ENCODE measurements around the gene EXT2.

EXT2 gene

DNA sequence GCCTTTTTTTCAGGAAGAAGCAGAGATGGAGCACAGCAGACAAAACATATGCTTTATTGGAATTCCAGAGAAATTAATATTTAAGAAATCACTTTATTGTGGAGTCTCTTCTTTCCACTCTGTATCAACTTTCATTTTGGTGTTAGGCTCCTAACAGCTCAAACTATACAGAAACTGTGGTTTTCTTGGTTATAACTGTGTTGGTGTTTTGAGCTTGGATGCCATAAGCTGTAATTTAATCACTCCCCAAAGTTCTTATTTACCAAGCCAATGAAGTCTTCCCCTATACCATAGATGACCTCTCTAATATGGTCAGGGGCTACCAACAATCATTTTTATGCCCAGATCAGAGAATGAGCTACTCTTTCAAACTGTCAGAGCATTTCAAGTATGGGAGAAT lies 90.0 kb downstream of the EXT2 start:
- no peak overlapping the region for H2BK12ac ChIP-seq (ENCODE audit: low read length in 2 of 2)

DNA sequence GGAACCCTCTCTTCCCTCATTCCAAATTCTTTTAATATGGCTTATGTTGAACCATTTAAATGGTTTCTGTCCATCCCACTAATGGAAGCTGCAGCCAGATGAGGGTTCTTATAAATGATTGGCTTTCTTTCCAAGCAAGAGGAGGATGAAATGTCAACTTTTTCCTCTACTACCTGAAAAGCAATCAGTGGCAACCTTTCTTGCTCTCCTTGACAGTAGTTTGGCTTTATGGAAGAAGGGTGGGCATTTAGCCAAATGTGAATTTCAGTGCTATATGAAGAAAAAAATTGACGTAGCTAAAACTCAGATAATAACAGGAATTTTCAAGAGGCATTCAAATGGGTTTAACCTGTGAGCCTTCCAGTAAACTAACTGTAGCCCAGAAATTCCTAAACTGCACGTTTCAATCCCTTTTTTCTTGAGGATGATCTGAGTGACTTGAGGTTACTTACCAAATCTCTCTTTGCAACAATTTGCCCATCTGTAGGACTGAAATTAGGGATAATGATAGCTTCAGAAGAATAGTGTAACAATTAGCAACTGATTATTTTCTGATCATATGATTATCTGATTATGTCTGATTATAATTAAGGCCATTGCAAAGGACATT lies 90.9 kb downstream of the EXT2 start:
- Histone ChIP-seq H4K8ac (ENCODE audit: low read length) (no peak overlapping the region), H3K27ac (ENCODE audit: low read length, poor library complexity, severe bottlenecking) (no peak overlapping the region)

More for the DNA sequence above, 90.0 kb downstream of the EXT2 start:
- no peak for DNase-seq
- H4K91ac ChIP-seq (ENCODE audit: low read length): no peak overlapping the region
- peaks cover 6% of the 10 kb centered on the region for H3K79me1 ChIP-seq (replicated peaks; ENCODE audit: low read length, poor library complexity, severe bottlenecking)
- H3K36me3 ChIP-seq (ENCODE audit: control insufficient read depth in 1 of 2, insufficient read depth in 2 of 2, low read depth in 1 of 2, low read length in 2 of 2): peaks cover 0 to 24% of the 10 kb centered on the region in 2 experiments
- no peak overlapping the region for H2BK120ac ChIP-seq (ENCODE audit: low read depth, low read length)
- H3K9me3 ChIP-seq (ENCODE audit: control insufficient read depth, low read length): peaks cover 22% of the 10 kb centered on the region
- H3K14ac ChIP-seq (ENCODE audit: low read length in 2 of 2): no peak overlapping the region
- no peak overlapping the region for H3K23ac ChIP-seq (ENCODE audit: low read length in 2 of 2)
- no peak overlapping the region for H3K9ac ChIP-seq (ENCODE audit: low read length)
- no peaks in the 10 kb centered on the region for H3K4me1 ChIP-seq (ENCODE audit: control insufficient read depth, insufficient read depth, low read depth, low read length)
- no peak overlapping the region for H4K8ac ChIP-seq (ENCODE audit: low read length)
- H2BK15ac ChIP-seq (ENCODE audit: low read depth, poor library complexity, severe bottlenecking): no peak overlapping the region
- H3K4me3 ChIP-seq (ENCODE audit: insufficient read depth in 1 of 2, low read depth in 1 of 2, low read length in 2 of 2): no peak overlapping the region
- no peak overlapping the region for H3K4ac ChIP-seq (ENCODE audit: low read depth in 1 of 2, low read length in 2 of 2)
- H2BK5ac ChIP-seq (ENCODE audit: low read depth, low read length, poor library complexity, severe bottlenecking): no peak overlapping the region
- no peaks in the 10 kb centered on the region for H3K27me3 ChIP-seq (ENCODE audit: control insufficient read depth in 1 of 2, insufficient read depth in 1 of 2, low read length in 2 of 2)
- no peak overlapping the region for H3K27ac ChIP-seq (ENCODE audit: low read length, poor library complexity, severe bottlenecking)
- H3K18ac ChIP-seq (ENCODE audit: low read depth in 1 of 2, low read length in 2 of 2): no peak overlapping the region
- H2AFZ ChIP-seq (ENCODE audit: low read depth, low read length): no peak overlapping the region
- H2AK5ac ChIP-seq (ENCODE audit: low read length, severe bottlenecking): no peak overlapping the region
- no peak overlapping the region for H3K4me2 ChIP-seq (ENCODE audit: low read length, poor library complexity, severe bottlenecking)

DNA sequence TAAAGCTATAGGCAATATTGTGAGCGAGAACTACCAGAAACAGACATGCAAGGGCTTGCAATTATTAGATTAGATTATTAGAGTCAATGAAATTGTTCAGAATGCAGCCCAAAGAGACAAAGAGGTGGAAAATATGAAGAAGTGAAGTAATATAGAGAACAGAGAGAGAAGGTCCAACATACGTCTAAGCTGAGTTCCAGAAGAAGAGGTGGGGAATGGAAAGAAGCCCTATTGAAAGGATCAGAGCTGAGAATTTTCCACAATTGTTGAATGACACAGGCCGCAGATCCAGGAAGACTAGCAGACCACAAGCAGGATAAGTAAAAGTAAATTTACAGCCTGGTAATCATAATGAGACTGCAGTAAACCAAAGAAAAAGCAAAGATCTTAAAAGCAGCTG lies 93.2 kb downstream of the EXT2 start:
- no peak overlapping the region for H3K27ac ChIP-seq (ENCODE audit: low read length, poor library complexity, severe bottlenecking)
- no peak overlapping the region for H2BK120ac ChIP-seq (ENCODE audit: low read depth, low read length)
- H2BK5ac ChIP-seq (ENCODE audit: low read depth, low read length, poor library complexity, severe bottlenecking): no peak overlapping the region
- no peak overlapping the region for H4K8ac ChIP-seq (ENCODE audit: low read length)
- H3K4me1 ChIP-seq (ENCODE audit: control insufficient read depth, insufficient read depth, low read depth, low read length): no peaks in the 10 kb centered on the region
- H3K79me1 ChIP-seq (replicated peaks; ENCODE audit: low read length, poor library complexity, severe bottlenecking): peaks cover 11% of the 10 kb centered on the region
- H2BK12ac ChIP-seq (ENCODE audit: low read length in 2 of 2): no peak overlapping the region
- no peak overlapping the region for H2AFZ ChIP-seq (ENCODE audit: low read depth, low read length)
- no peak overlapping the region for H3K23ac ChIP-seq (ENCODE audit: low read length in 2 of 2)
- H3K4me2 ChIP-seq (ENCODE audit: low read length, poor library complexity, severe bottlenecking): no peak overlapping the region
- H3K9me3 ChIP-seq (ENCODE audit: control insufficient read depth, low read length): peaks cover 22% of the 10 kb centered on the region
- H4K91ac ChIP-seq (ENCODE audit: low read length): no peak overlapping the region
- no peak overlapping the region for H3K18ac ChIP-seq (ENCODE audit: low read depth in 1 of 2, low read length in 2 of 2)
- H3K9ac ChIP-seq (ENCODE audit: low read length): no peak overlapping the region
- peak; percentile 18 for DNase-seq
- H3K36me3 ChIP-seq (ENCODE audit: control insufficient read depth in 1 of 2, insufficient read depth in 2 of 2, low read depth in 1 of 2, low read length in 2 of 2): peaks cover 1 to 30% of the 10 kb centered on the region in 2 experiments
- no peak overlapping the region for H2BK15ac ChIP-seq (ENCODE audit: low read depth, poor library complexity, severe bottlenecking)
- H3K4me3 ChIP-seq (ENCODE audit: insufficient read depth in 1 of 2, low read depth in 1 of 2, low read length in 2 of 2): peak overlapping the region in 1 of 2 experiments; percentile 4
- H3K4ac ChIP-seq (ENCODE audit: low read depth in 1 of 2, low read length in 2 of 2): no peak overlapping the region
- H3K27me3 ChIP-seq (ENCODE audit: control insufficient read depth in 1 of 2, insufficient read depth in 1 of 2, low read length in 2 of 2): no peaks in the 10 kb centered on the region
- no peak overlapping the region for H3K14ac ChIP-seq (ENCODE audit: low read length in 2 of 2)
- 94% methylated on average over 3 of the region's 3 CpGs for WGBS
- no peak overlapping the region for H2AK5ac ChIP-seq (ENCODE audit: low read length, severe bottlenecking)

More for the DNA sequence above, 90.9 kb downstream of the EXT2 start:
- no peak overlapping the region for H2BK120ac ChIP-seq (ENCODE audit: low read depth, low read length)
- no peaks in the 10 kb centered on the region for H3K4me1 ChIP-seq (ENCODE audit: control insufficient read depth, insufficient read depth, low read depth, low read length)
- H4K91ac ChIP-seq (ENCODE audit: low read length): no peak overlapping the region
- H2BK15ac ChIP-seq (ENCODE audit: low read depth, poor library complexity, severe bottlenecking): no peak overlapping the region
- H3K4me2 ChIP-seq (ENCODE audit: low read length, poor library complexity, severe bottlenecking): no peak overlapping the region
- no peak overlapping the region for H2BK12ac ChIP-seq (ENCODE audit: low read length in 2 of 2)
- no peak overlapping the region for H2BK5ac ChIP-seq (ENCODE audit: low read depth, low read length, poor library complexity, severe bottlenecking)
- 92% methylated on average over 2 of the region's 2 CpGs for WGBS
- peaks cover 0 to 24% of the 10 kb centered on the region in 2 experiments for H3K36me3 ChIP-seq (ENCODE audit: control insufficient read depth in 1 of 2, insufficient read depth in 2 of 2, low read depth in 1 of 2, low read length in 2 of 2)
- H3K9ac ChIP-seq (ENCODE audit: low read length): no peak overlapping the region
- H3K4ac ChIP-seq (ENCODE audit: low read depth in 1 of 2, low read length in 2 of 2): no peak overlapping the region
- no peak overlapping the region for H3K4me3 ChIP-seq (ENCODE audit: insufficient read depth in 1 of 2, low read depth in 1 of 2, low read length in 2 of 2)
- H3K23ac ChIP-seq (ENCODE audit: low read length in 2 of 2): no peak overlapping the region
- no peak overlapping the region for H2AFZ ChIP-seq (ENCODE audit: low read depth, low read length)
- no peak overlapping the region for H3K18ac ChIP-seq (ENCODE audit: low read depth in 1 of 2, low read length in 2 of 2)
- H3K27me3 ChIP-seq (ENCODE audit: control insufficient read depth in 1 of 2, insufficient read depth in 1 of 2, low read length in 2 of 2): no peaks in the 10 kb centered on the region
- no peak for DNase-seq
- no peak overlapping the region for H3K14ac ChIP-seq (ENCODE audit: low read length in 2 of 2)
- peaks cover 22% of the 10 kb centered on the region for H3K9me3 ChIP-seq (ENCODE audit: control insufficient read depth, low read length)
- H2AK5ac ChIP-seq (ENCODE audit: low read length, severe bottlenecking): no peak overlapping the region
- H3K79me1 ChIP-seq (replicated peaks; ENCODE audit: low read length, poor library complexity, severe bottlenecking): peaks cover 6% of the 10 kb centered on the region

DNA sequence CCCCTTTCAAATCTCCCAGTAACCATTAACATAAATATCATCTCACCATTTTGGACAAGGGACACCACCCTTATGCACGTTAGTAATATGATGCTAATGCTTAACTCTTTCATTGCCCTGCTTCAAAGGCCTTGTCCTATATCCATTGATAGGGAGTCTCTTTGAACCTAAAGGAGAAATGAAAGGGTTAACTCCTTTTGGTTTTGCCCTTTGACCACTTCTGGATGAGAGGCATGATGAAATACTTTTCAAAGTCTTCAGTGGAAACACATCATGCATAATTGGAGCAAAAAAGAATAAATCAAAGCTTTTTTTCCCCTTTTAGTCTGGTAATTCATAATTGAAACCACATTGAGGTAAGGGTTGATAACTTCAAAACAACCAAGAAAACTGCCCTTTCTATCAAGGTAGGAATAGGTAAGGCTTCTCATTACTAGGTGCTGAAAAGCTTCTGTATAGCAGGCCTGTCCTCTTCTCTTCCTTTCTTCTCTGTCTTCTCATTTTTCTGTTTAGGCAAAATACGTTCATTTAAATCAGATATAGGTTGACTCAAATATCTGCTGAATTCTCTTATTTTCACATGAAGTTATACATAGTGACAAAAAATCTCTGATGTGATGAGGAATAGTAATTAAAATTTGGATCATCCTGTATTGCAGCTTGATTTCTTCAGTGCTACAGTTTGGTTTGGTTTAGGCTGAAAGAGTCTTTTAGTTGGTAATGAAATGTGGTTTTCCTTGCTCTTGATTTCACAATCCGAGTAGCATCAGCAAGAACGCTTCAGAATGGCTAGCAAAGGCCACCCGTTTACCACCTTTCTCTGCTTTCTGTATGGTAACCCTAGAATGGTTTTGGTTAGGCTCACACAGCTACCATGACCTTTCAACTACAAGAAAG lies 94.8 kb downstream of the EXT2 start:
- Histone ChIP-seq H4K91ac (ENCODE audit: low read length) (no peak overlapping the region), H2AK5ac (ENCODE audit: low read length, severe bottlenecking) (no peak overlapping the region), H3K9me3 (ENCODE audit: control insufficient read depth, low read length) (peaks cover 22% of the 10 kb centered on the region), H4K8ac (ENCODE audit: low read length) (no peak overlapping the region), H3K36me3 (ENCODE audit: control insufficient read depth in 1 of 2, insufficient read depth in 2 of 2, low read depth in 1 of 2, low read length in 2 of 2) (peaks cover 3 to 31% of the 10 kb centered on the region in 2 experiments), H3K27ac (ENCODE audit: low read length, poor library complexity, severe bottlenecking) (no peak overlapping the region), H3K18ac (ENCODE audit: low read depth in 1 of 2, low read length in 2 of 2) (no peak overlapping the region), H3K4me3 (ENCODE audit: insufficient read depth in 1 of 2, low read depth in 1 of 2, low read length in 2 of 2) (no peak overlapping the region), H3K14ac (ENCODE audit: low read length in 2 of 2) (no peak overlapping the region), H3K27me3 (ENCODE audit: control insufficient read depth in 1 of 2, insufficient read depth in 1 of 2, low read length in 2 of 2) (no peaks in the 10 kb centered on the region), H2BK5ac (ENCODE audit: low read depth, low read length, poor library complexity, severe bottlenecking) (no peak overlapping the region), H2BK12ac (ENCODE audit: low read length in 2 of 2) (no peak overlapping the region), H3K4ac (ENCODE audit: low read depth in 1 of 2, low read length in 2 of 2) (no peak overlapping the region), H3K79me1 (replicated peaks; ENCODE audit: low read length, poor library complexity, severe bottlenecking) (peaks cover 8% of the 10 kb centered on the region), H2BK120ac (ENCODE audit: low read depth, low read length) (no peak overlapping the region), H2BK15ac (ENCODE audit: low read depth, poor library complexity, severe bottlenecking) (no peak overlapping the region), H3K23ac (ENCODE audit: low read length in 2 of 2) (no peak overlapping the region), H3K4me1 (ENCODE audit: control insufficient read depth, insufficient read depth, low read depth, low read length) (no peaks in the 10 kb centered on the region), H3K9ac (ENCODE audit: low read length) (no peak overlapping the region), H2AFZ (ENCODE audit: low read depth, low read length) (no peak overlapping the region), H3K4me2 (ENCODE audit: low read length, poor library complexity, severe bottlenecking) (no peak overlapping the region)
- no peak for DNase-seq
- 90% methylated on average over 4 of the region's 5 CpGs for WGBS
